GM18867 (cell line): Measurements from ENCODE around the gene FMN1.

ENCODE experiments used
- ATAC-seq: cut with Tn5 transposase; IDR thresholded peaks from one replicate; pipeline ENCODE4 v1.9.1; 2021; ENCODE audit warnings: mild to moderate bottlenecking, moderate library complexity; ENCODE audit not compliant: unreplicated experiment

The FMN1 gene

DNA sequence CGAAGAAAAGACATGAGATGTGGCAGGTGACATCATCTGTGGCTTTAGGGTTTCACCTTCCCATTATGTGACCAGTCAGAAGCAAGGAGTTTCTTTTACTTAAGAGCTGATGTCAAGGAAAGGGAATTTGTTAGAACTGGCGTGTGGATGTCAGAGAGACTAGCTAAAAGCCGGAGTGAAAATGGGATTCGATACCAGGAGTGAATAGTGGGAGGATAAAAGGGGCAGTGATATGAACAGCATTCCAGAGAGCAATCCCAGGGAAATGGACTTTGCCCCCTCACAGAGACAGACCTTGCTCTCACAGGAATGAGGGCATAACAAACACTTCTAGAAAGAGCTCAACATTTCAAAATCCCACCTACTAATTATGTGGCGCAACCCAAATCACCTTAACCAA is 5.9 kb upstream of the FMN1 start:
- ATAC-seq = no peak

- ATAC-seq = no peak
Observed at GRCh38 chr15:33198541-33198940, 4.0 kb upstream of the FMN1 start.

- ATAC-seq = no peak
Observed at GRCh38 chr15:33197636-33198035, 3.1 kb upstream of the FMN1 start.

GRCh38 chr15:33194237-33194636 is 277 bp downstream of the FMN1 start:
- no peak for ATAC-seq

DNA sequence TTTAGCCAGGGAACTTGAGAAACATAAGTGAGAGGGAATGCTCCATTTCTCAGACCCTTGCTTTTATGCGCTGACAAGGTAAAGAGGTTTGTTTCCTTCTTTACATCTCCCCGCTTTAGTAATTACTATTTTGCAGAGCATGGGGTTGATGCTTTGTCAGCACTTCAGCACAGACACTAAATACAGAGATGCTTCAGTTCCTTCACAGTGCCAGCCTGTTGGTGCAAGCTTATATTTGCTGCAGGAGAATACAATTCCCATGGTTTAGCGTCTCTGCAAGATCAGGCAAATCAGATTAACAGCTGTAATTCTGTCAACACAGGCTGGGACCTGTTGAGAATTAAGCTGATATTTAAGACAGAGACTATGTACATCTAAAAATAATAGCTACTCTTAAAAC is 2.9 kb downstream of the FMN1 start:
- no peak for ATAC-seq

DNA sequence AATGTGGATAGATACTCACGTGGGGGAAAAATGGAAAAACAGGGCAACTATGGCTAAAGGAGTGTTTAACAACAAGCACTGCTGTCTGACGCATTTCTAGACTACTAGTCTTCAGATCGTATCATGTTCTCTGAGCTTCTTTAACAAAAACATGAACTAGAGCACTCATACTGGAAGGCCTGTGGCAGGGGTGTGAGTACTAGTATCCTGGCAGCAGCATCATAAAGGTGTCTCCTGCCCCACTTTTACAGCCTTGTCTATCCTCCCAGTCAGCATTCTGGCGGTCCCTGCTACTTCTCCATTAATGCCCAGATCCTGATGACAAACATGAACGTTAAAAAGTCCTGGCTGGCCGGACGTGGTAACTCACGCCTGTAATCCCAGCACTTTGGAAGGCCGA is 4.0 kb downstream of the FMN1 start:
- peak; percentile 46 for ATAC-seq

DNA sequence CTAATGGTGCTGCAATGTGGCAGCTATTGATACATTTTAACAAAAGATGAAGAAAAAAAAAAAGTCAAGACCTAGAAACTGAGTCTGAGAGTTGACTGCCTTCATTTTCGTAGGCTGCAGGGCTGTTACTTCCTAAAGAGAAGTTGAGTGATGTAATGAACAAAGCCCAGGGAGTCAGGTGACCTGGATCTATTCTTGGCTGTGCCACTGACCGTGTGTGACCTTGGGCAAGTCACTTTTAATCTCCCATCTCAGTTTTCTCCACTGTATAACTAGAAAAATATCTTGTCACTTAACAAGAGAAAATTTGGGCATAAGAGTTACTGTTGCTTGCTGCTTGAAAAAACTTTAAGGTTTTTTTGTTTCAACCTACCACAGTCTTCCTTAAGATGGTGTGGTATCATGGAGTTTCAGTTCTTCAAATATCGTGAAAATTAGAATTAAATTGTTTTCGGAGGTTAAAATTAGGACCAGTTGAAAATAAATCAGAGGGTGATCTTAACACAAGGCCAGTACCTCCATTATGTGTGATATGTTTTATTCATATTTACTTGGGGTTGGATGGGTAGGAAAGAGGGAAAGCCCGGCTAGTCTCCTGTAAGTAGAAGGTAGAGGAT is 5.8 kb downstream of the FMN1 start:
- ATAC-seq = peak; percentile 62

DNA sequence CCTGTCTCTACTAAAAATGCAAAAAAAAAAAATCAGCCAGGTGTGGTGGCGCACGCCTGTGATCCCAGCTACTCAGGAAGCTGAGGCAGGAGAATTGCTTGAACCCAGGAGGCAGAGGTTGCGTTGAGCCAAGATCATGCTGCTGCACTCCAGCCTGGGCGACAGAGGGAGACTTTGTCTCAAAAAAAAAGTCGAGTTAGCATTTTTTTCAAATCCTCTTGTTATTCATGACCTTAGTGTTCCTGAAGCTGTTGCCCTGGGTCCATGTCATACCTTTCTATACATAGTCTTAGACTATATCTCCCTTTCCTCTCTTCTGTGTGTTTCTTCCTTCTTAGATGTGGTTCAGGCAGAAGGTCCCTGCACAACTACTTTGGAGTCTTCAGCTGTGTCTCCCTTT is 6.4 kb downstream of the FMN1 start:
- no peak for ATAC-seq

- no peak for ATAC-seq
Observed at GRCh38 chr15:33183334-33183733, 11.2 kb downstream of the FMN1 start.

DNA sequence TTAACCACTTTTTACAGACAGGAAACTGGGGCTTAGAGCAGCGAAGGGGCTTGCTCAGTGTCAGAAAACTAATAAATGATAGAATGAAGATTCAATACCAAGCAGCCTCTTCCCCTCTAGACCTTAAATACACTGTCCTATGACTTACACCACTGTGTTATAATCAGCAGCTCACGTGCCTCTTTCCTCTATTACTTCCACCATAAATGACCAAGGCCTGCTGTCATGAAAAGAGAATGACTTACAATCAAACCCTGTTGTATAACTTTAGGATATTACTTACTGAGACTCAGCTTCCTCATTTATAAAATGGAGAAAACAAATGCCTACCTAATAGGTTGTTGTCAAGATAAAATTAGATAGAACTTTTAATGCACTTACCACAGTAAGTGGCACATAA is 11.6 kb downstream of the FMN1 start:
- ATAC-seq = no peak

DNA sequence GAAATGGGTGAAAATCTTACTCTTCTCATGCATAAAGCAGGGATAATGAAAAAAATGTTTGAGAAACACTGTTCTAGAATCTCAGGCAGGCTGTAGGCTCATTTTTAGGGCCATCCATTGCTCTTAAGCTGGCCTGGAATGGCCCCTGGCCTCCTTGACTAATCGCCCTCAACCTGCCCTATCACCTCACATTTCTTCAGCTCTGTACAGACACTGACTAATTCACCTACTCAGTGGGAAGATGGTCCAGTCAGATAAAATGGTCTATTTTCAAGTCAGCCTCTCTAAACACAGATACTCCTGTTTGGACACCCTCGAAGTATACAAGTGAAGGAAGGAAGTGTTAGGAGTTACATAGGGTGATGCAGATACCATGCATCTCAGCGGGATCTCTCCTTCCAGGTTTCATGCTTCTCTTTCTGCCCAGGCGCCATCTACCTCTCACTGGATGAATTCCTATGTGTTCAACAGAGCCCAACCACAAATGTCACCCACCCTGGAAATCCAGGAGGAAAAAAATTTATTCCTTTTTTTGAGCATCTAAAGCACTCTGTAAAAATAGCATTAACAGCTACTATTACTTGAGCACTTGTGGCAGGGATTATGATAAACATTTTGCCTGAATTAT is 12.1 kb downstream of the FMN1 start:
- no peak for ATAC-seq

GRCh38 chr15:33179874-33180273 is 14.6 kb downstream of the FMN1 start:
- ATAC-seq = no peak

DNA sequence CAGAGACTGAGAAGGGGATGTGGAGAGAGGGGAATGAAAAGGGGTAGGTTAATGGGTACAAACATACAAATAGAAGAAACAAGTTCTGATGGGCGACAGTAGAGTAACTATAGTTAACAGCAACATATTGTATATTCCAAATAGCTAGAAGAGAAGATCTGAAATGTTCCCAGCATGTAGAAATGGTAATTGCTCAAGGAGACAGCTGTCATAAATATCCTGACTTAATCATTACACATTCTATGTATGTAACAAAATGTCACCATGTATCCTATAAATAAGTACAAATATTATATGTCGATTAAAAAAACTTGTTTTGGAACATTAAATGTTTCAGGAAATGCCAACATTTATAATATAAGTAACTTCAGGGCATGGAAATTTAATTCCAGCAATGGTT is 23.3 kb downstream of the FMN1 start:
- no peak for ATAC-seq

- no peak for ATAC-seq
Observed at GRCh38 chr15:33169625-33170024, 24.9 kb downstream of the FMN1 start.

GRCh38 chr15:33168444-33168843 is 26.1 kb downstream of the FMN1 start:
- peak; percentile 73 for ATAC-seq

- ATAC-seq = no peak
Observed at GRCh38 chr15:33163816-33164215, 30.7 kb downstream of the FMN1 start.

GRCh38 chr15:33161209-33161608 is 33.3 kb downstream of the FMN1 start:
- no peak for ATAC-seq

GRCh38 chr15:33160581-33161165 is 33.8 kb downstream of the FMN1 start:
- ATAC-seq = no peak

DNA sequence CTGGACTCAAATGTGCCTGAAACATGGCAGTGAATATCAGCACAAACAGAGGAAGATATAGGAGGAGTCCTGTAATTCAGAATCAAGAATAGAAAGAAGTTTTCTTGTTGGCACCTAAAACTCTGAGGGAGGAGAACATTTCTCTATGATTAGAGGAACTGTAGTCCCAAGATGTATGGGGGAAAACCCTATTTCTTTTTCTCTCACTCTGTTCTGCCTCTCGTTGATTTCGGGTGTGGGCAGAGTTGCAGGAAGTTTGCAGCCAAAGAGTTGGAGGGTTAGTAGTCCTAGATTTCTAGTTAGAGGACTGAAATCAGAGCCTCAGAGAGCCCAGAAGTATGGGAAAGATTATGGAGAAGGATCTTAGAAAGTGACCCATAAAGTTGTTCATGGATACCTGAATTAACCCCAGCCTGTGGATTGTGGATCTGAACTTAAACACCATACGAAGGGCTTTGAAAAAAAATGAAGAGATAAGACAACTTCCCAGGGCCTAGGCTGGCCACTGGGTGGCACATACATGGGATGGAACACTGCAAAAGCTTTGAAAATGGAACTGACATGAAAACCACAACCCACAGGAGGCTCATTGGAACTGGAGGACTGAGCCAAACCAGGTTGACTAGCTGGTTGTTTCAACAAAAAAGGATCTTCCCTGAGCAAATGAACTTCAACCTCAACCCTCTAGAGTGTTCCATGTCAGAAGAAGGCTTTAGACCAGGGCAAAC is 34.6 kb downstream of the FMN1 start:
- no peak for ATAC-seq

DNA sequence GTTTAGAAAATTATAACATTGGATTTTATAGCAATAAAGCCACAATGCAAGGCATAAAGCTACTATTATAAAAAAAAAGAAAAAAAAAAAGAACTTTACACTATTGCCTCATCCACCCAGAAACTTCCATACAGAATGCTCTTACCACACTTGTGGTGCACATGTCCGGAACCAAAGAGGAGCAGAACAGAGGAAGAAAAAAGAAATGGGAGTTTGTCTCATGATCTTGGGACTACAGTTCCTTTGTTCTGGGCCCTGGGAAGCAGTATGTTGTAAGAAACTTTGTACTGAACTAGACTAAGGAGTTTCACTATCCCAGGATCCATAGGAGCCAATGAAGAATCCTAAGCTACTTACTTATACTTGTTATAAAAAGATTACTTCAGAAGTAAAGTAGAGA is 36.1 kb downstream of the FMN1 start:
- ATAC-seq = no peak

DNA sequence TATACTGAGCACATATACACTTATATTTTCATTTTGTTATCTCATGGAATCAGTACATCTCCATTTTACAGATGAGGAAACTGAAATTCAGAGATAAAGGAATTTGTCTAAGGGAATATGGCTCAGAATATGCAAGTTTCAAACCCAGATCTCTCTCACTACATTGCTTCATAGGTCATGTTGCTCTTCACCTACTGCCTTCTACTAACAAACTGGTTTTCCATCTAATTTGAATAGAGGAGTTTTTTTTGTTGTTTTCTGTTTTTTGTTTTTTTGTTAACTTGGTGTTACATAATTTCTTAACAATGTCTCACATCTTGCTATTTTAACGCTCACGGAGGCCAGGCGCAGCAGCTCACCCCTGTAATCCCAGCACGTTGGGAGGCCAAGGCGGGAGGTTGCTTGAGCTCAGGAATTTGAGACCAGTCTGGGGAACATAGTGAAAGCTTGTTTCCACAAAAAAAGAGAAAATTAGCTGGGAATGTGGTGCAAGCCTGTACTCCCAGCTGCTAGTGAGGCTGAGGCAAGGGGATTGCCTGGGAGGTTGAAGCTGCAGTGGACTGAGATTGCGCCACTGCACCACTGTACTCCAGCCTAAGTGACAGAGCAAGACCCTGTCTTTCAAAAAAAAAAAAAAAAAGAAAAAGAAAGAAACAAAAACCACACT is 37.0 kb downstream of the FMN1 start:
- no peak for ATAC-seq
